C4-2B (cell line): ENCODE results near the gene TIMM50.

Experiments
- H3K27ac ChIP-seq: fragments of 450-650 bp; 2 replicates; pipeline ENCODE4 v1.5.1; 2017
- ZFX ChIP-seq: fragments of 450-650 bp; IDR thresholded peaks from 2 replicates; pipeline ENCODE4 v1.6.1; 2017
- TF ChIP-seq, protein P1 (sequence below): fragments of 450-650 bp; conservative IDR thresholded peaks from 2 replicates; pipeline ENCODE4 v1.5.1; 2017; ENCODE audit warnings: mild to moderate bottlenecking

TIMM50 gene

GRCh38 chr19:39483141-39483540, 2.5 kb downstream of the TIMM50 start:
- TF ChIP-seq, protein P1, sequence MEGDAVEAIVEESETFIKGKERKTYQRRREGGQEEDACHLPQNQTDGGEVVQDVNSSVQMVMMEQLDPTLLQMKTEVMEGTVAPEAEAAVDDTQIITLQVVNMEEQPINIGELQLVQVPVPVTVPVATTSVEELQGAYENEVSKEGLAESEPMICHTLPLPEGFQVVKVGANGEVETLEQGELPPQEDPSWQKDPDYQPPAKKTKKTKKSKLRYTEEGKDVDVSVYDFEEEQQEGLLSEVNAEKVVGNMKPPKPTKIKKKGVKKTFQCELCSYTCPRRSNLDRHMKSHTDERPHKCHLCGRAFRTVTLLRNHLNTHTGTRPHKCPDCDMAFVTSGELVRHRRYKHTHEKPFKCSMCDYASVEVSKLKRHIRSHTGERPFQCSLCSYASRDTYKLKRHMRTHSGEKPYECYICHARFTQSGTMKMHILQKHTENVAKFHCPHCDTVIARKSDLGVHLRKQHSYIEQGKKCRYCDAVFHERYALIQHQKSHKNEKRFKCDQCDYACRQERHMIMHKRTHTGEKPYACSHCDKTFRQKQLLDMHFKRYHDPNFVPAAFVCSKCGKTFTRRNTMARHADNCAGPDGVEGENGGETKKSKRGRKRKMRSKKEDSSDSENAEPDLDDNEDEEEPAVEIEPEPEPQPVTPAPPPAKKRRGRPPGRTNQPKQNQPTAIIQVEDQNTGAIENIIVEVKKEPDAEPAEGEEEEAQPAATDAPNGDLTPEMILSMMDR = no peak
- no peak for TF ChIP-seq ZFX
- no peak overlapping the region for H3K27ac ChIP-seq

GRCh38 chr19:39489756-39490155, 9.1 kb downstream of the TIMM50 start:
- TF ChIP-seq, protein P1 = no peak
- no peak for TF ChIP-seq ZFX
- H3K27ac ChIP-seq = no peak overlapping the region

DNA sequence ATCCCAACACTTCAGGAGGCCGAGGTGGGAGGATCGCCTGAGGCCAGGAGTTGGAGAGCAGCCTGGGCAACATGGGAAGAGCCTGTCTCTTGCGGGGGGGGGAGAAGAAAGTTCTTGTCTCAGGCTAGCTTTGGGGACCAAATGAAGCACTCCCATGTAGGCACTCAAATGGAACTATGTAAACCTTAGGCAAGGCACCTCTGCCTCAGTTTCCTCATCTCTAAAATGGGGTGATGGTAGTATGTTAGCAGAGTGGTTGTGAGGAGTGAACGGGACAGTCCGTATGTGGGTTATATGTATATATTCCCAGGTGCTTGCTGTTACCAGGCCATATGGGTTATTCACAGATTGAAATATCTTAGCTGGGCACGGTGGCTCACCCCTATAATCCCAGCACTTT, 11.6 kb downstream of the TIMM50 start:
- TF ChIP-seq ZFX = no peak
- TF ChIP-seq, protein P1 = no peak
- H3K27ac ChIP-seq = no peak overlapping the region

GRCh38 chr19:39492788-39493187, 12.2 kb downstream of the TIMM50 start:
- no peak overlapping the region for H3K27ac ChIP-seq
- TF ChIP-seq ZFX = no peak
- TF ChIP-seq, protein P1 = no peak

DNA sequence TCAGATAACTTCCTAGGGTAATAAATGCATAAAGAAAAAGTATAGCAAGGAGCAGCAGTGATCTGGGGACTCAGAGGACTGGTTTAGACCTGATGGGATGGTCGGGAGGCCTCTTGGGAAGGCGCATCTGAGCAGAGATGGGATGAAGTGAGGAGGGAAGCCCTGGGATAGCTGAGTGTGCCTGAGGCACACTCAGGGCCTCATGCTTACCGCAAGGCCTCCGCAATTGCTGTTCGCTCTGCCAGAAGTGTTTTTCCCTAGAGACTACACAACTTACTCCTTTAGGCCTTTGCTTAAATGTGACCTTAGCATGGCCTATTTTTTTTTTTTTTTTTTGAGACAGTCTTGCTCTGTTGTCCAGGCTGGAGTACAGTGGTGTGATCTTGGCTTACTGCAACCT, 14.0 kb downstream of the TIMM50 start:
- no peak overlapping the region for H3K27ac ChIP-seq

GRCh38 chr19:39496063-39496462, 15.4 kb downstream of the TIMM50 start:
- no peak for TF ChIP-seq ZFX
- TF ChIP-seq, protein P1 = no peak
- no peak overlapping the region for H3K27ac ChIP-seq

More for the DNA sequence above, 14.0 kb downstream of the TIMM50 start:
- no peak for TF ChIP-seq ZFX
- TF ChIP-seq, protein P1 = no peak

- H3K27ac ChIP-seq = no peak overlapping the region
- no peak for TF ChIP-seq ZFX
- TF ChIP-seq, protein P1 = no peak
Measured at GRCh38 chr19:39497701-39497995, 17.0 kb downstream of the TIMM50 start.
